Body of pancreas (tissue), 4 donors: ENCODE measurements around the gene PLA2R1.

ENCODE experiments used
- POLR2A ChIP-seq, 3 donors: fragments of 450-650 bp; IDR thresholded peaks; one replicate each; pipeline ENCODE4 v1.6.1; 2016; ENCODE audit warnings: antibody characterized with exemption in 3 of 3, mild to moderate bottlenecking in 2 of 3
- TF ChIP-seq, protein P1 (sequence below), 7 experiments: fragments of 450-650 bp in 4 of 7; fragments of 200-600 bp in 3 of 7; sonication (generic) in 3 of 7; IDR thresholded peaks; one replicate each; pipeline ENCODE4 v1.5.1; 2016 to 2019; ENCODE audit warnings: antibody characterized with exemption in 7 of 7

DNA sequence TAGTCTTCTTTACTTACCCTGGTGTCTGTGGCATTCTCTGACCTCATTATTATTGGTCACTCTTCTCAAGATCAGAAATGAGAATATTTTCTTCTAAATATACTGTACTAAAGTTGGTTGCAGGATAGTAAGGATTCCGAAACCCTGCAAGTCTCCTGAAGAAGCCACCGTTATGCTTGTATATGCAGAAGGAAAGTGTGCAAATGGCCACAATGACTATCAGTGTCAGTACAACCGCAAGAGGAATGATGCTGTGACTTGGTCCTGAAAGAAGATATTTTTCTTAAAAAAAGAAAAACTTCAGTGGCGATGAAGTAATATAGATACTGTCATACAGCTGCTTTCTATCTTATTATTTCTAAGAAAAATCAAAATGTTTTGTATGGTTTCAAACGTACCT lies 120.7 kb downstream of the PLA2R1 start:
- TF ChIP-seq, protein P1, sequence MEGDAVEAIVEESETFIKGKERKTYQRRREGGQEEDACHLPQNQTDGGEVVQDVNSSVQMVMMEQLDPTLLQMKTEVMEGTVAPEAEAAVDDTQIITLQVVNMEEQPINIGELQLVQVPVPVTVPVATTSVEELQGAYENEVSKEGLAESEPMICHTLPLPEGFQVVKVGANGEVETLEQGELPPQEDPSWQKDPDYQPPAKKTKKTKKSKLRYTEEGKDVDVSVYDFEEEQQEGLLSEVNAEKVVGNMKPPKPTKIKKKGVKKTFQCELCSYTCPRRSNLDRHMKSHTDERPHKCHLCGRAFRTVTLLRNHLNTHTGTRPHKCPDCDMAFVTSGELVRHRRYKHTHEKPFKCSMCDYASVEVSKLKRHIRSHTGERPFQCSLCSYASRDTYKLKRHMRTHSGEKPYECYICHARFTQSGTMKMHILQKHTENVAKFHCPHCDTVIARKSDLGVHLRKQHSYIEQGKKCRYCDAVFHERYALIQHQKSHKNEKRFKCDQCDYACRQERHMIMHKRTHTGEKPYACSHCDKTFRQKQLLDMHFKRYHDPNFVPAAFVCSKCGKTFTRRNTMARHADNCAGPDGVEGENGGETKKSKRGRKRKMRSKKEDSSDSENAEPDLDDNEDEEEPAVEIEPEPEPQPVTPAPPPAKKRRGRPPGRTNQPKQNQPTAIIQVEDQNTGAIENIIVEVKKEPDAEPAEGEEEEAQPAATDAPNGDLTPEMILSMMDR (IDR thresholded peaks at IDR 0.05), result no peak
- TF ChIP-seq POLR2A (IDR thresholded peaks at IDR 0.05), result no peak
